Activated CD4-positive, alpha-beta T cell treated with anti-CD3 and anti-CD28 coated beads, Interleukin-2, amount 50 U/mL, for 16 hours (primary cell): ENCODE data around the gene SRL.
A peak's percentile ranks its signal among the peaks of the same experiment; 100 is the strongest.
"Not testable (repeated sequence)": the region's sequence is repeated elsewhere in the genome, so short reads cannot be mapped to it uniquely, and the experiment has no call there.

Experiments used
- DNase-seq: peaks from one replicate; pipeline ENCODE4 v3.0.0-alpha.2; 2020

Gene SRL

GRCh38 chr16:4156503-4156902 is 85.4 kb downstream of the SRL start:
- not testable (repeated sequence) for DNase-seq

GRCh38 chr16:4153364-4153763 is 88.5 kb downstream of the SRL start:
- not testable (repeated sequence) for DNase-seq

- no peak for DNase-seq
Observed at GRCh38 chr16:4152267-4152666, 89.6 kb downstream of the SRL start.

GRCh38 chr16:4147236-4147635 is 94.6 kb downstream of the SRL start:
- no peak for DNase-seq

GRCh38 chr16:4142268-4142667 is 99.6 kb downstream of the SRL start:
- peak; percentile 8 for DNase-seq

GRCh38 chr16:4141604-4142003 is 100.3 kb downstream of the SRL start:
- DNase-seq = no peak

- no peak for DNase-seq
Observed at GRCh38 chr16:4140652-4141051, 101.2 kb downstream of the SRL start.

- DNase-seq = no peak
Observed at GRCh38 chr16:4139968-4140367, 101.9 kb downstream of the SRL start.
